ENCODE results near the gene PTER. TPM values are rescaled to one million over a fixed set of nuclear protein-coding genes. Genes with fewer than 3 reads are reported as not detected.

PTER gene
- total and polyA plus RNA-seq, 2 of the 13 experiments (the other 11 are each of a cell fraction or from before 2014, with no cell fraction given) = 6.1 to 6.6 TPM

GRCh38 chr10:16458166-16458955 lies 21.6 kb downstream of the PTER start:
- POLR2A ChIA-PET = no interaction called here

More at GRCh38 chr10:16458166-16458955, 21.6 kb downstream of the PTER start:
- no peaks in the 10 kb centered on the region for H3K4me1 ChIP-seq (ENCODE audit: insufficient read depth, low read length)
- ATAC-seq (no peak), DNase-seq (ENCODE audit: low spot score) (no peak), FAIRE-seq (no peak)
- no peak overlapping the region for H3K4me3 ChIP-seq (replicated peaks in 1 of 3; ENCODE audit: insufficient read depth in 1 of 3, low read depth in 2 of 3, low read length in 3 of 3)
- CTCF ChIA-PET (ENCODE audit: low intra/inter-chr PET ratio, low total read pairs) = no interaction called here
- no peaks in the 10 kb centered on the region for H3K79me2 ChIP-seq (ENCODE audit: insufficient read depth, low read length)
- no TSS peak for BruUV-seq (replicated peaks)
- no peak overlapping the region for H3K4me2 ChIP-seq (ENCODE audit: low read depth, low read length)
- no peaks in the 10 kb centered on the region for H3K9me3 ChIP-seq (ENCODE audit: low read length)
- H2AFZ ChIP-seq (ENCODE audit: low read length) = no peak overlapping the region
- intact Hi-C loops (cut with micrococcal nuclease; ENCODE audit: unreplicated experiment) = no loop called here
- no peaks in the 10 kb centered on the region for H3K36me3 ChIP-seq (replicated peaks in 1 of 2; ENCODE audit: control insufficient read depth in 1 of 2, insufficient read depth in 2 of 2, low read length in 2 of 2)
- H3K27me3 ChIP-seq (ENCODE audit: control insufficient read depth in 1 of 2, insufficient read depth in 2 of 2, low read length in 2 of 2) = no peaks in the 10 kb centered on the region
- TF ChIP-seq ZBTB26 (CRISPR knock-in tag; IDR thresholded peaks at IDR 0.05; ENCODE audit: borderline replicate concordance) (no peak), NFKB2 (CRISPR knock-in tag; IDR thresholded peaks at IDR 0.05; ENCODE audit: borderline replicate concordance) (no peak), ZBTB43 (CRISPR knock-in tag; conservative IDR thresholded peaks at IDR 0.05) (no peak), ZNF616 (CRISPR knock-in tag; IDR thresholded peaks at IDR 0.05; ENCODE audit: low read depth) (no peak), MAF1 (CRISPR knock-in tag; IDR thresholded peaks at IDR 0.05; ENCODE audit: borderline replicate concordance) (no peak), SIX4 (CRISPR knock-in tag; IDR thresholded peaks at IDR 0.05) (no peak), HIVEP1 (CRISPR knock-in tag; IDR thresholded peaks at IDR 0.05) (no peak), ZC3H13 (CRISPR knock-in tag; IDR thresholded peaks at IDR 0.05) (no peak), NFYC (CRISPR knock-in tag; IDR thresholded peaks at IDR 0.05) (no peak), ZNF563 (CRISPR knock-in tag; IDR thresholded peaks at IDR 0.05) (no peak), RNF219 (CRISPR knock-in tag; IDR thresholded peaks at IDR 0.05) (no peak), ZNF784 (CRISPR knock-in tag; IDR thresholded peaks at IDR 0.05; ENCODE audit: borderline replicate concordance) (no peak), RNF2 (conservative IDR thresholded peaks at IDR 0.05; ENCODE audit: low read depth) (no peak), ZKSCAN1 (IDR thresholded peaks at IDR 0.05; ENCODE audit: low read length) (no peak), ZNF34 (CRISPR knock-in tag; IDR thresholded peaks at IDR 0.05; ENCODE audit: borderline replicate concordance) (no peak), ZNF17 (CRISPR knock-in tag; IDR thresholded peaks at IDR 0.05) (no peak), BATF2 (CRISPR knock-in tag; IDR thresholded peaks at IDR 0.05) (no peak)
- H3K27ac ChIP-seq (ENCODE audit: extremely low read length, insufficient read depth, low read length) = no peak overlapping the region
- 67% methylated on average over 6 of the region's 6 CpGs for WGBS (ENCODE audit: low lambda C conversion rate)
- H3K9ac ChIP-seq (ENCODE audit: insufficient read depth, low read depth, low read length) = no peak overlapping the region
- in situ Hi-C loops (cut with HindIII; ENCODE audit: extremely low pct_ligation_motif_present, low pct_unique_long_range_greater_than_20kb) = no loop called here
- no peaks in the 10 kb centered on the region; the same call in 1 of the 2 replicates for H4K20me1 ChIP-seq (ENCODE audit: insufficient read depth, low read length)
